NCI-H2107 treated with DMSO at 0.1 percent for 48 hours (cell line): ENCODE data around the gene FTSJ1.
"Not testable (repeated sequence)": the region's sequence is repeated elsewhere in the genome, so short reads cannot be mapped to it uniquely, and the experiment has no call there.

Experiments used
- DNase-seq: peaks from one replicate; lab custom pipeline; 2025; ENCODE audit not compliant: unreplicated experiment; lab: John Stamatoyannopoulos, UW

FTSJ1 gene

GRCh38 chrX:48520976-48521352, 45.0 kb downstream of the FTSJ1 start:
- no peak for DNase-seq

GRCh38 chrX:48521353-48522243, 45.6 kb downstream of the FTSJ1 start, which contains the start of gene EBP:
Gene EBP, plus strand, starts transcription at chrX:48521808. Its CDS starts 1,964 bp downstream, at chrX:48523772.
- DNase-seq, result peak; percentile 96

GRCh38 chrX:48522291-48522690, 46.3 kb downstream of the FTSJ1 start:
- DNase-seq, result no peak

GRCh38 chrX:48523682-48524081, 47.7 kb downstream of the FTSJ1 start:
- DNase-seq, result no peak

- DNase-seq, result not testable (repeated sequence)
Observed at GRCh38 chrX:48525853-48526252, 49.9 kb downstream of the FTSJ1 start.

GRCh38 chrX:48530736-48531135, 54.7 kb downstream of the FTSJ1 start:
- DNase-seq, result no peak

GRCh38 chrX:48531358-48531959, 55.5 kb downstream of the FTSJ1 start:
- no peak for DNase-seq

GRCh38 chrX:48532161-48532560, 56.2 kb downstream of the FTSJ1 start:
- no peak for DNase-seq

GRCh38 chrX:48533165-48533564, 57.2 kb downstream of the FTSJ1 start:
- no peak for DNase-seq
